Stimulated activated CD4-positive, alpha-beta T cell treated with anti-CD3 and anti-CD28 coated beads, Interleukin-1b, Interleukin-23, amount 100 ng/mL, for 48 hours (primary cell): Measurements from ENCODE around the gene LINGO1.

Source experiments
- DNase-seq: peaks from one replicate; pipeline ENCODE4 v3.0.0-alpha.2; 2020

Gene LINGO1

GRCh38 chr15:77630956-77631744 lies 1.6 kb downstream of the LINGO1 start:
- DNase-seq: no peak

GRCh38 chr15:77630056-77630455 lies 2.7 kb downstream of the LINGO1 start:
- DNase-seq: no peak

DNA sequence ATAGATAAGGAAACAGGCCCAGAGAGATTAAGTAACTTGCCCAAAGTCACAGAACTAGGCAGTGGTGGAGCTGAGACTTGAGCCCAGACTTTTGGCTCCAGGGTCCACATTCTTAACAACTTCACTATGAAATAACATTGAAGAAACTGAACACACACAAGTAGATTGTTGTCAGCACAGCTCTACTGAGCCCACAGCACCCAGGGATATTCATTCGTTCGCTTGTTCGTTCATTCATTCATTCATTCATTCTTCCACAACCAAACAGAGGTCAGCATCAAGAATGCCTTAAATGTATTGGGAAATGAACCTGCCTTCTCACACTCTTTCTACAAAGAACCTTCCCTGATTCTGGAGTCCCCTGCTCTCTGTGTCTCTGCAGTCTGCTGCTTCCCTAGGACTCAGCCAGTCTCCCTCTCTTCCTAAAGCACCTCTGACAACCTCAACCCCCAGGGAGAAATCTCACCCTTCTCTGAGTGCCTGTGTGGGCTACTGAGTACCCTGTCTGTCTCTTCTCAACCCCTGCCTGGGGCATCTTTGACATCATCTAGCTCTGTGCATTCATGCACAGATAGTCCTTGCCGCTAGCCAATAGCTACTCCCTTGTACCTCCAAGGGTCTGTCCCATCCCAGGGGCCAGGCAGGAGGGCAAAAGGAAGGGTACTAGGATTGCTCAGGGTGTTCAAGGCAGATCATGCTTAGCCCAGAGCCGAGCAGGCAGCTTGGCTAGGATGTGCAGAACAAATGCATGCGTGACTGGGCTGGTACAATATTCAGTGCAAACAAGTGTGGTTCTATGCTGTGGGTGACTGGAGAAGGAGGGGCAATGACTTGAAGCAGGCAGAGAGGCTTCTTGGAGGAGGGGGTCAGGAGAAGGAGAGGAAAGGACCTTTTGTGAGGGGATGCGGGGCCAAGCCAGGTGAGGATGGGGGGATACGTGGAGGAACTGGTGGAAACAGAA lies 3.4 kb downstream of the LINGO1 start:
- no peak for DNase-seq

GRCh38 chr15:77628010-77628409 lies 4.7 kb downstream of the LINGO1 start:
- DNase-seq: no peak

DNA sequence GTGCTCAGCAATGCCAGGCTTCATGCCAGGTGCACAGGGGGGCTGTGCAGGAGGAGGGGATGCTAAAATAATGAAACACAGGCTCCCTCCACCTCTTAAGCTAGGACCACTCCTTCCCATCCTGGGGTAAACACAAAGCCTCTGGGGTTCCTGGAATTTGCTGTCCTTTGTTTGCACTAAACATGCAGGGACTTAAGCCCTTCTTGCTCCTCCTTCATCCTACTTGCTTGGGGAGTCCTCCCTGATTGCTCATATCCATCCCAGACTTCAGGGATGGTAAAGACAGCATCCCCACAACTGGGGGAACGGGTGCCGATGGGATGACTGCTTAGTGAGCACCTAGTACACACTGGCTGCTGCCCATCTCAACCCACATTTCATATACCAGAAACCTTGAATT lies 5.1 kb downstream of the LINGO1 start:
- no peak for DNase-seq

- DNase-seq: no peak
Observed at GRCh38 chr15:77627067-77627466, 5.6 kb downstream of the LINGO1 start.

DNA sequence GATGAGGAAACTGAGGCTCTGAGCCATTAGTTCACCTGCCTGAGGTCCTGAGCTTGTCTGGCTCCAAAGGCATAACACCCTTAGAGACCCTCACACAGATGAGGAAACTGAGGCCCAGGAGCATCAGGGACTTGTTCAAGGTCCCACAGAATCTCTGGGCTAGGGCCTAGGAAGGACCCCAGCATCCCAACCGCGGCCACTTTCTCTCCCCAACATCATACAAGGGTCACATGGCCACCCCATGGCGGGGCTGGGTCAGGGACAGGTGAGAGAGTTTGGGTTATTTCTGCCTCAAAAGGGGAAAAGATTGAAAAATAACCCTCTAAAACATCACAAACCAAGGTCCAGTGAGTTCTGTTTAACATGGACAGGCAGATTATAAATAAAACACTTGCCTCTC lies 6.7 kb downstream of the LINGO1 start:
- no peak for DNase-seq

DNA sequence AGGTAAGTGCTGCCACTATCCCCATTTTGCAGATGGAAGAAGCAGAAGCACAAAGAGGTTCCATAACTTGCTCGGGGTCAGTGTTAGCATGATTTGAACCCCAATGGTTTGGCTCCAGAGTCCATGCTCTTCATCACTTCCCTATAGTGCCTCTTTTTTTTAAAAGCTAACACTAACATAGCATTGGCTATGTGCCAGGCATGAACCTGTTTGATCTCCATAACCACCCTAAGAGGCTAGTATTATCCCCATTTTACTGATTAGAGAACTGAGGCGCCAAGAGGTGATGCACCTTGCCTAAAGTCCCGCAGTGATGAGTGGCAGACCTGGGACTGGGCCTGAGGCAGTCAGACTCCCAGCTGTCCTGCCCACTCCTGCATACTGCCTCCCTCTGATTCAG lies 7.3 kb downstream of the LINGO1 start:
- no peak for DNase-seq

- DNase-seq: no peak
Observed at GRCh38 chr15:77624868-77625267, 7.8 kb downstream of the LINGO1 start.

- DNase-seq: no peak
Observed at GRCh38 chr15:77623755-77624524, 8.8 kb downstream of the LINGO1 start.

GRCh38 chr15:77622934-77623754 lies 9.6 kb downstream of the LINGO1 start:
- DNase-seq: no peak

GRCh38 chr15:77622209-77622933 lies 10.3 kb downstream of the LINGO1 start:
- no peak for DNase-seq

DNA sequence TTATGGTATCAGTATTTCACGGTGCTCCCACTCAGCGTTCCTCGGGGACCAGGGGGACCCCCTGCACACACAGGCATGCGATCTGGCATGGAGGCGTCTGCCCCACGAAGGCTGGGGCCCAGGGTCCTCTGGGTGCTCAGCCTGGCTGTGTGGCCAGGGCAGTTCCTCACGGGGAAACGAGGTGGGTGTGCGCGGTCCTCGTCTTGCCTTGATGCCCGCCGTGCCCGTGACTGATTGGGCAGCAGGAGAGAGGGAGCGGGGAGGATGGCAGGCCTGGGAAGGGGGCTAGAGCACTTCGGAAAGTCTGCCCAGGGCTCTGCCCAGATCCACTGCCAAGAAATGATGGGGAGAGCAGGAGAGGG lies 10.9 kb downstream of the LINGO1 start:
- DNase-seq: no peak

DNA sequence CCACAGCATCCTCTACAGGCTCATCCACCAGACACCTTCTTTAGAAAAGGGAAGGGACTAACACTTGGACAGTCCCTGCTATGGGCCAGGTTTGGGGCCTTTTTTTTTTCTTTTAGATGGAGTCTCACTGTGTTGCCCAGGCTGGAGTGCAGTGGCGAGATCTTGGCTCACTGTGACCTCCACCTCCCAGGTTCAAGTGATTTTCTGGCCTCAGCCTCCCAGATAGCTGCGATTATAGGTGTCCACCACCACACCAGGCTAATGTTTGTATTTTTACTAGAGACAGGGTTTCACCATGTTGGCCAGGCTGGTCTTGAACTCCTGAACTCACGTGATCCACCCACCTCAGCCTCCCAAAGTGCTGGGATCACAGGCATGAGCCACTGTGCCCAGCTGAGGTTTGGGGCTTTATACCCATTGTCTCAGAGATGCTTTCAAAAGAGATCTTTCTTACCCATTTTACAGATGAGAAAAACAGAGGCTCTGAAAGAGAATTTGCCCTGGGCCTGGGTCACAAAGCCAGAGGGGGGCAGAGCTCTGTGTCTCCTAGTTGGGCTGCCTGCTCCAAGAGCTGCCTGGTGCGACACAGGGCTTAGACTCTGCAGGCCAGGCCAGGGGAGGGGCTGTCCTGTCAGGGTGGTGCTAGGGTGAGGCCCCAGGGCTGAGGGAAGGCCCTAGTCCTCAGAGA lies 11.6 kb downstream of the LINGO1 start:
- no peak for DNase-seq

- no peak for DNase-seq
Observed at GRCh38 chr15:77620297-77620696, 12.4 kb downstream of the LINGO1 start.

DNA sequence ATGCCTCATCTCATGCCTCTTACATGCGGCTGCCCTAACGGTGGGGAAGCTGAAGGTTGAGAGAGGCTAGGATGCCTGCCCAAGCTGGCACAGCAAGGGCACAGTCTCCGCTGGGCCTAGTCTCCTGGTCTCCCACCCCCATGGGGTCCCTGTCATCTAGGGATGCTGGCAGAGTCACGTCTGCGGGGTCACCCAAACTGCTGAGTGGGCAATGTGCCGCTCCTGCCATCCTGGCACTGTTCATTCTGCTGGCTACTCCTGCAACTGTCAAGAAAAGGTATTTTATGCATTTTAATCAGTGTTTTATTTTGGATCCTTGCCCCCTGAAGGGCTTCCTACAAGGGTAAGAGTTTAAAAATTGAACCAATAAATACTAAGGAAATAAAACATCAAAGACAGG lies 12.8 kb downstream of the LINGO1 start:
- DNase-seq: no peak

GRCh38 chr15:77617476-77618230 lies 15.1 kb downstream of the LINGO1 start:
- no peak for DNase-seq

GRCh38 chr15:77616072-77616471 lies 16.6 kb downstream of the LINGO1 start:
- no peak for DNase-seq

DNA sequence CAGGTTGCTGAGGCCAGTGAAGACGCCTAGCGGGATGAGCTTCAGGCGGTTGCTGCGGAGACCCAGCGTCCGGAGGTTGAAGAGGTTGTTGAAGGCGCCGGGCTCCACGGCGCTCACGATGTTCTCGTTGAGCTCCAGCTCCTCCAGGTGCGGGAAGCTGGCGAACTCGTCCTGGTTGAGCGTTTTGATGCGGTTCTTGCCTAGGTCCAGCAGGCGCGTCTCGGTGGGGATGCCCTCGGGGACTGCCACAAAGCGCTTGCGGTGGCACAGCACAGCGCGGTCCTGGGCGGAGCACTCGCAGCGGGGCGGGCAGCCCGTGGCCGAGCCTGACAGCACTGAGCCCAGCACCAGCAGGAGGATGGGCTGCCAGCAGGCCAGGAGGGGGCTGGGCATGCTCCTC lies 17.2 kb downstream of the LINGO1 start:
- DNase-seq: no peak

DNA sequence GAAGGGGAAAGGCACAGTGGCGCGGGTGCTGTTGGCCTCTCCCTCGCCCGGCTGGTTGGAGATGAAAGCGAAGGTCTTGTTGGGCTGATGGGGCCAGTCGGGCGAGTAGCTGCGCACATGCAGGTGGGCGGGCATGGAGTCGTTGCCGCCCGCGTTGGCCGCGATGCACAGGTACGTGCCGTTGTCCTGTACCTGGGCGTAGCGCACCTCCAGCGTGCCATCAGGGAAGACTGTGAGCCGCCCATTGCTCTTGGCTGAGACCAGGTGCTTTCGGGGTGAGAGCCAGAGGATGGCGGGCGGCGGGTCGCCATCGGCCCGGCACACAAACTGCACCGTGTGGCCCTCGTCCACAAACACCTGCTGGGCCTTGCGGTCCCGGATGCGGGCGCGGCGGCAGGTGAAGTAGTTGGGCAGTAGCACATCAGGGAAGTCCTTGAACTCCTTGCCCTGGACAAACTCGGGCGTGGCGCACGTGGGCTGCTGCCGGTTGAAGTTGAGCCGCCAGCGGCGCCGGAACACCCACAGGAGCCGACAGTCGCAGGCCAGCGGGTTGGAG lies 18.4 kb downstream of the LINGO1 start:
- no peak for DNase-seq
